Skeletal muscle tissue (tissue), 4 donors: ENCODE results near the gene C1QTNF2. TPM values are rescaled to one million over a fixed set of nuclear protein-coding genes. Genes with fewer than 3 reads are reported as not detected.

Experiments
- H3K27ac ChIP-seq: one replicate; pipeline ENCODE4 v1.7.0; 2013; ENCODE audit warnings: mild to moderate bottlenecking, low read depth, low read length, inconsistent platforms
- H3K27me3 ChIP-seq, 3 donors: one replicate each; pipeline ENCODE4 v1.7.0; 2013; ENCODE audit warnings: low read length in 3 of 3; ENCODE audit not compliant: control insufficient read depth in 3 of 3, insufficient read depth in 3 of 3
- H3K36me3 ChIP-seq, 3 donors: one replicate each; pipeline ENCODE4 v1.7.0; 2013; ENCODE audit warnings: low read length in 3 of 3; ENCODE audit not compliant: control insufficient read depth in 3 of 3, insufficient read depth in 3 of 3
- H3K4me1 ChIP-seq, 3 donors: one replicate each; pipeline ENCODE4 v1.7.0; 2013; ENCODE audit warnings: low read length in 3 of 3, mild to moderate bottlenecking in 3 of 3; ENCODE audit not compliant: control insufficient read depth in 3 of 3, insufficient read depth in 3 of 3
- H3K4me3 ChIP-seq, 3 donors: one replicate each; pipeline ENCODE4 v1.7.0; 2013; ENCODE audit warnings: low read length in 3 of 3
- H3K9ac ChIP-seq, 3 donors: one replicate each; pipeline ENCODE4 v1.7.0; 2013; ENCODE audit warnings: low read length in 3 of 3, mild to moderate bottlenecking in 3 of 3, moderate library complexity in 2 of 3, low read depth in 1 of 3
- H3K9me3 ChIP-seq, 3 donors: one replicate each; pipeline ENCODE4 v1.7.0; 2013; ENCODE audit warnings: low read length in 3 of 3; ENCODE audit not compliant: control insufficient read depth in 3 of 3
- total RNA-seq: library from RNA; depleted of rRNA; stranded (reverse); fragments of >200 nt; gene quantifications from one replicate; pipeline ENCODE4 v1.2.3, GENCODE V29; 2014
- donor health status: Osteomylitis.

C1QTNF2 gene
- total RNA-seq, 1 donor from 2014 or later, result 15.1 TPM

GRCh38 chr5:160360310-160360709 lies 10.1 kb downstream of the C1QTNF2 start:
- no peak overlapping the region for H3K27ac ChIP-seq
- no peaks in the 10 kb centered on the region for H3K27me3 ChIP-seq
- H3K4me3 ChIP-seq, result no peak overlapping the region
- H3K9me3 ChIP-seq, result no peaks in the 10 kb centered on the region
- H3K9ac ChIP-seq, result no peak overlapping the region
- peaks cover 27 to 36% (median 35%) of the 10 kb centered on the region in 3 donors for H3K4me1 ChIP-seq
- no peaks in the 10 kb centered on the region for H3K36me3 ChIP-seq

DNA sequence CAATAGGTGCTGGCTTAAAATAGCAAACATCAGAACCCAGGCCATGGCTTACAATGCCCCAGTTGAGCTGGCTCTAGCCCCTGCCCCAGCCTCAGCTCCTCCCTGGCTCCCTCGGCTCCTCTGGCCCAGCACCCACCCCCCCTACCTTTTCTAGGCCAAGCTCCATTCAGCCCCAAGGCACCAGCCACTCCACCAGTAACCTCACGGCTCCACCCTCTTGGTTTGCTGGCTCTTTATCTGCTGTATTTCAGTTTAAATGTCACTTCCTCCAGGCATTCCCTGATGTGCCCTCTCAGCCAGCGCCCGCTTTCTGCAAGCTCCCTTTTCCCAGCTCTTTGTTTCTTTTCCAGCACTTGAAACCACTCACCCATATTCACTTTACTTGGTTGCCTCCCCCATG lies 10.6 kb downstream of the C1QTNF2 start:
- H3K4me1 ChIP-seq, result peaks cover 27 to 36% (median 35%) of the 10 kb centered on the region in 3 donors
- no peaks in the 10 kb centered on the region for H3K27me3 ChIP-seq
- no peak overlapping the region for H3K9ac ChIP-seq
- H3K9me3 ChIP-seq, result no peaks in the 10 kb centered on the region
- no peak overlapping the region for H3K4me3 ChIP-seq
- H3K36me3 ChIP-seq, result no peaks in the 10 kb centered on the region
- no peak overlapping the region for H3K27ac ChIP-seq

- Histone ChIP-seq H3K4me3 (no peak overlapping the region), H3K4me1 (peaks cover 27 to 36% (median 35%) of the 10 kb centered on the region in 3 donors), H3K27me3 (no peaks in the 10 kb centered on the region), H3K9ac (no peak overlapping the region), H3K36me3 (no peaks in the 10 kb centered on the region), H3K27ac (no peak overlapping the region), H3K9me3 (no peaks in the 10 kb centered on the region)
Measured at GRCh38 chr5:160359242-160359641, 11.2 kb downstream of the C1QTNF2 start.

DNA sequence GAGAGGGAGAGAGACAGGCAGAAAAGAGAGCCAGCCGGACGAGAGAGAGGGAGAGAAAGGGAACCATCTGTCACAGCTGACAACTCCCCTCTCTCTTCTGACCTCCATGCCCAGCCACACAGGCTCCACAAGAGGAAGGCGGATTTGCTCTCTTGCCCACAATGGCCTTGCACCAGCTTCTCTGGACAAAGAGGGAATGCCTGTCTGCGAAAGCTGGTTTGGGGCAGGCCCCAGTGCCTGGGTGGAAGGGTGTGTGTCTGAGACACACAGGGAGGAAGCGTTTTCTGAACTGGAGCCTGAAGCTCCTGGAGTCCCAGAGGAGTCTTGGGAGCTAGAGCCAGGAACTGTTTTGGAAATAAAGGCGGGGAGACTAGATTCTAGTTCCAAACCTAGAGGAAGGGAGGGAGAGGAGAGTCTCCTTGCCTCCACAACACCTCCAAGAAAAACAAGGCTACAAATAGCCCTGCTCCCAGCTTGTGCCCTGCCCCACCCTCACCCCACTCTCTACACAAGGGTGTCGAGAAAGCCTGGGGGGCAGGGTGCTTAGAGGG lies 12.5 kb downstream of the C1QTNF2 start:
- peak overlapping the region; percentile 68 for H3K27ac ChIP-seq
- H3K9ac ChIP-seq, result peak overlapping the region; percentile 47 to 69 (median 61)
- H3K36me3 ChIP-seq, result no peaks in the 10 kb centered on the region
- no peaks in the 10 kb centered on the region for H3K9me3 ChIP-seq
- H3K27me3 ChIP-seq, result no peaks in the 10 kb centered on the region
- peak overlapping the region; percentile 54 to 62 (median 56) for H3K4me3 ChIP-seq
- H3K4me1 ChIP-seq, result peaks cover 25 to 31% (median 26%) of the 10 kb centered on the region in 3 donors

- peak overlapping the region; percentile 68 for H3K27ac ChIP-seq
- no peaks in the 10 kb centered on the region for H3K36me3 ChIP-seq
- H3K9ac ChIP-seq, result peak overlapping the region; percentile 47 to 69 (median 61)
- peak overlapping the region in 1 of 3 donors; percentile 62 for H3K4me3 ChIP-seq
- no peaks in the 10 kb centered on the region for H3K9me3 ChIP-seq
- peaks cover 22 to 36% (median 25%) of the 10 kb centered on the region in 3 donors for H3K4me1 ChIP-seq
- H3K27me3 ChIP-seq, result no peaks in the 10 kb centered on the region
Measured at GRCh38 chr5:160357394-160357793, 13.0 kb downstream of the C1QTNF2 start.

DNA sequence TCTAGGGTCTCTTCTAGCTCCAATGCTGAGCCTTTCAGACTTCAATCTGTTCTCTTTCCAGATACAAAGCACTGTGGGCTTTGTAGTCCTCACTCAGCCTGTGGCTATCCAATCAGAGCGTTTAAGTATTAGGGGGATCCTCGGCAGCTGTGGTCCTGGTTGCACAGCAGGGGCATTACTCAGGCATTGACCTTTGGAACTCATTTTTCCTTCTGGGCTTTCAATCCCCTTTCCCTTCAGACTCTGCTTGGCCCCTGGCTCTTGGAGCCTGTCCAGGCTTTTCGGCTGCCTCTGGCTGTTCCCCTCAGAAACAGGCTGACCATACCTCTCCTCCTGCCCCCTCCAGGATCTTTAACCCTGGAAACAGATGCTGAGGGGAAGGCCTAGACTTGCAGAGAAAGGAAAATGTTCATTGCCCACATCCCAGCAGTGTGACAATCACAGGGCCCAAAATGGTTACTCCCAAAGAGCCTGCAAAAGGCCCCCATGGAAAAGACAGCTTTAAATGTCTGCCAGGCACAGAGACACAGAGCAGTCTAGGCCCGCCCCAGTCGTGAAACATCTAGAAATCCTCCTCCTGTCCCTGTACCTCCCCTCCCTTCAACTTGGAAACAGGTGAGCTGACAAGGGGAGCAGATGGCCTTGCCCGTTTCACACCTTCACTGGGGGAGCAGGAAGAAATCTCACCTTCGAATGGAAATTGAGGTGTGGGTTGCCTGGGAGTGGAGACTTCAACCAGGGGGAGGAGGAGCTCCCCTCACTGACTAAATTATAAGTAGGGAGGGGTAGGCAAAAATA lies 13.7 kb downstream of the C1QTNF2 start:
- peak overlapping the region; percentile 68 for H3K27ac ChIP-seq
- no peaks in the 10 kb centered on the region for H3K27me3 ChIP-seq
- peaks cover 22 to 35% (median 25%) of the 10 kb centered on the region in 3 donors for H3K4me1 ChIP-seq
- H3K36me3 ChIP-seq, result no peaks in the 10 kb centered on the region
- no peaks in the 10 kb centered on the region for H3K9me3 ChIP-seq
- peak overlapping the region; percentile 3 to 61 (median 50) for H3K9ac ChIP-seq
- H3K4me3 ChIP-seq, result no peak overlapping the region

- Histone ChIP-seq H3K27ac (no peak overlapping the region), H3K9me3 (no peaks in the 10 kb centered on the region), H3K4me1 (peaks cover 22 to 34% (median 23%) of the 10 kb centered on the region in 3 donors), H3K4me3 (no peak overlapping the region), H3K36me3 (peaks cover 0 to 1% (median 0%) of the 10 kb centered on the region in 3 donors), H3K27me3 (no peaks in the 10 kb centered on the region), H3K9ac (no peak overlapping the region)
Measured at GRCh38 chr5:160354666-160355065, 15.8 kb downstream of the C1QTNF2 start.

GRCh38 chr5:160353379-160353778 lies 17.0 kb downstream of the C1QTNF2 start:
- Histone ChIP-seq H3K4me3 (peak overlapping the region in 2 of 3 donors; percentile 28 to 38), H3K36me3 (peaks cover 0 to 4% (median 0%) of the 10 kb centered on the region in 3 donors), H3K27me3 (no peaks in the 10 kb centered on the region), H3K4me1 (peaks cover 21 to 31% (median 22%) of the 10 kb centered on the region in 3 donors), H3K9ac (peak overlapping the region in 1 of 3 donors; percentile 50), H3K9me3 (no peaks in the 10 kb centered on the region), H3K27ac (no peak overlapping the region)

DNA sequence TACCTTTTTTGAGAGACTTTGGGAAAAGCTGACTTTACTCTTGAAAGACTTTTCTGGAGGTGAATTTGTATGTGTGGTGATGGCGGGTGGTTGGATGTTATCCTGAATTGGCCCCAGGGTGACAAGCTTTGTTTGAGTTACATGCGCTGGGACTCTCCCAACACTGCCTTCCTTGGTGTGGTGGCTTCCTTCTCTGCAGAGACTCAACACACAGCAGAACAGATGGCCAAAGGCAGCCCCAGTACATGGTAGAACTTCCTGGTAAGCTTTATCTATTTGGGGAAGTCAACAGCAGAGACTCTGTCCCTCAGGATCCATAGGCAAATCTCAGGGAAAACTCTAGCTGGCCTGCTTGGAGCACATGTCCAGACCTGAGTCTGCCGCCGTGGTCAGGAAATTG lies 18.1 kb downstream of the C1QTNF2 start:
- H3K9ac ChIP-seq, result no peak overlapping the region
- no peak overlapping the region for H3K4me3 ChIP-seq
- H3K4me1 ChIP-seq, result peaks cover 10 to 20% (median 12%) of the 10 kb centered on the region in 3 donors
- H3K27me3 ChIP-seq, result no peaks in the 10 kb centered on the region
- peaks cover 0 to 4% (median 0%) of the 10 kb centered on the region in 3 donors for H3K36me3 ChIP-seq
- H3K9me3 ChIP-seq, result no peaks in the 10 kb centered on the region
- no peak overlapping the region for H3K27ac ChIP-seq

DNA sequence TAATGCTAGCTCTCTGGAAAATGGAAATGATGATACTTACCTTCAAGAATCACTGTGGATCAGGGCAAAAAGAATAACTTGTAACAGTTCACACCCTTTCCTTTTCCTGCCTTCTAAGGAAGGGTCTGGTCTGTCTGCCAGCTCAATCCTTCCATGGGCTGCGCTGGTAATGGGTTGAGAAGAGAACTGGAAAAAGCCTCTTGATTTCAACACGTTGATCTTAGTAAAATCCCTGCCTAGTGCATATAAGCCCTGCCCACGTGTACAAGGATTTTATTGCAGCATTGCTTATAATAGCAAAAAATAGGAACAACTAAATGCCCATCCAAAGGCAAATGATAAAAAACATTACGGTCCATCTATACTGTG lies 20.5 kb downstream of the C1QTNF2 start:
- no peak overlapping the region for H3K4me3 ChIP-seq
- no peak overlapping the region for H3K27ac ChIP-seq
- no peak overlapping the region for H3K9ac ChIP-seq
- peaks cover 3 to 7% (median 4%) of the 10 kb centered on the region in 3 donors for H3K4me1 ChIP-seq
- no peaks in the 10 kb centered on the region for H3K9me3 ChIP-seq
- no peaks in the 10 kb centered on the region for H3K27me3 ChIP-seq
- H3K36me3 ChIP-seq, result peaks cover 0 to 4% (median 0%) of the 10 kb centered on the region in 3 donors
